ENCODE measurements around the gene PHYHIPL. TPM values are rescaled to one million over a fixed set of nuclear protein-coding genes. Genes with fewer than 3 reads are reported as not detected.

The PHYHIPL gene
- total RNA-seq, 4 donors from 2014 or later: 0.11 to 0.29 (median 0.13) TPM; not detected in 1

DNA sequence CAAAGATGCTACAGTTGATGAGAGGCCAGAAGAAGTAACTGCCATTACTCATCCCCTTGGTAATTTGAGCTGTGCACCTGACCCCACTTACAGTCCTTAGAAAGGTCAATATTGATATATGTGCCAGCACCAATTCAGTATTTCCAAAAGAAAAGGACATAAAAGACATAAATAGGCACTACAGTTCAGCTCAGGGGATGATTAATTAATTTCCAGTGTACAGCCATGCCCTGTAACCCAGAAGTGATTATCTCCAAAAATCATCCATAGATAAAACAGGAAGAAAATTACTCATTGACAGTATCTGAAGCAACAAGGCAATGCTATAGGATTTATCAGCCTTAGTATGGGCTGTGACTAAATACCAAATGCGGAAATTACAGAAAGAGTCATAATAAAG, 82.4 kb downstream of the PHYHIPL start:
- intact Hi-C loops (cut with DNase I): no loop called here
- H3K27ac ChIP-seq: no peak overlapping the region
- no peak overlapping the region for H3K4me3 ChIP-seq (replicated peaks in 1 of 3)
- no peaks in the 10 kb centered on the region for H3K27me3 ChIP-seq
- H3K4me1 ChIP-seq: no peaks in the 10 kb centered on the region
- WGBS, 2 donors: 94 to 96% methylated on average over 1 of the region's 1 CpG
- no peak for DNase-seq
- no peaks in the 10 kb centered on the region for H3K36me3 ChIP-seq
- H3K9me3 ChIP-seq: no peaks in the 10 kb centered on the region
- TF ChIP-seq POLR2A (IDR thresholded peaks at IDR 0.05) (no peak), CTCF (IDR thresholded peaks at IDR 0.05) (no peak)

DNA sequence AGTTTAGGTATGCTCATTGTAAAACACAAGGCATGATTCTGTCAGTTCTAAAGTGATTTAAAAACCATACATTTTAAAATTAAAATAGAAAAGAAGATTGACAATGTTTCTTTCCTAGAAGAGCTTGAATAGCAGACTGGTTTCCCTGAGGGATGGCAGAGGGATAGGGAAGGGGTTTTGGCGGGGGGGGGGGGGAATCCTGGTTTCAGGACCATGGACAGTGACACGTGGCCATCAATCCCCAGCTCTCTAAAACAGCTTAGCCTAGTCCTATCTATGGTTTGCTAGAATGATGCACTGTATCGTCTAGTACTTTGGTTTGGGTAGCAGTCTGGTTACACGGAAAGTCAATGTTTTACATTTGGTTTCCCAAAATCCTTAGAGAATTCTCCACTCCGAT, 88.7 kb downstream of the PHYHIPL start:
- TF ChIP-seq CTCF (IDR thresholded peaks at IDR 0.05): no peak
- no peak for TF ChIP-seq POLR2A (IDR thresholded peaks at IDR 0.05)
- Histone ChIP-seq H3K9me3 (no peaks in the 10 kb centered on the region), H3K27ac (no peak overlapping the region), H3K36me3 (peaks cover 0 to 8% of the 10 kb centered on the region in 2 donors), H3K4me3 (replicated peaks in 1 of 3) (no peak overlapping the region), H3K27me3 (no peaks in the 10 kb centered on the region), H3K4me1 (no peaks in the 10 kb centered on the region)
- DNase-seq: no peak
- 60% methylated on average over 5 of the region's 5 CpGs for WGBS, 2 donors
- intact Hi-C loops (cut with DNase I): no loop called here

- Histone ChIP-seq H3K27ac (no peak overlapping the region), H3K9me3 (no peaks in the 10 kb centered on the region), H3K27me3 (no peaks in the 10 kb centered on the region), H3K4me3 (replicated peaks in 1 of 3) (no peak overlapping the region), H3K36me3 (peaks cover 0 to 8% of the 10 kb centered on the region in 2 donors), H3K4me1 (no peaks in the 10 kb centered on the region)
- 77 to 80% methylated on average over 3 of the region's 3 CpGs for WGBS, 2 donors
- TF ChIP-seq CTCF (IDR thresholded peaks at IDR 0.05) (no peak), POLR2A (IDR thresholded peaks at IDR 0.05) (no peak)
- intact Hi-C loops (cut with DNase I): no loop called here
- DNase-seq: no peak
These were observed 89.9 kb downstream of the PHYHIPL start for GRCh38 chr10:59266321-59266720.

- Histone ChIP-seq H3K27me3 (no peaks in the 10 kb centered on the region), H3K4me1 (no peaks in the 10 kb centered on the region), H3K36me3 (peaks cover 0 to 8% of the 10 kb centered on the region in 2 donors), H3K4me3 (replicated peaks in 1 of 3) (no peak overlapping the region), H3K9me3 (no peaks in the 10 kb centered on the region), H3K27ac (no peak overlapping the region)
- no peak for DNase-seq
- TF ChIP-seq CTCF (IDR thresholded peaks at IDR 0.05) (no peak), POLR2A (IDR thresholded peaks at IDR 0.05) (no peak)
- WGBS, 2 donors: 94 to 98% methylated on average over 7 of the region's 7 CpGs
- intact Hi-C loops (cut with DNase I): no loop called here
These were observed 92.0 kb downstream of the PHYHIPL start for GRCh38 chr10:59268460-59268859.

- TF ChIP-seq POLR2A (IDR thresholded peaks at IDR 0.05): no peak
- no peak for TF ChIP-seq CTCF (IDR thresholded peaks at IDR 0.05)
- intact Hi-C loops (cut with DNase I): no loop called here
- WGBS, 2 donors: 96 to 97% methylated on average over 6 of the region's 6 CpGs
- H3K27ac ChIP-seq: no peak overlapping the region
- no peaks in the 10 kb centered on the region for H3K4me1 ChIP-seq
- no peak overlapping the region for H3K4me3 ChIP-seq (replicated peaks in 1 of 3)
- no peak for DNase-seq
- H3K9me3 ChIP-seq: no peaks in the 10 kb centered on the region
- H3K27me3 ChIP-seq: no peaks in the 10 kb centered on the region
- H3K36me3 ChIP-seq: peaks cover 0 to 8% of the 10 kb centered on the region in 2 donors
These were observed 93.2 kb downstream of the PHYHIPL start for GRCh38 chr10:59269651-59270050.

Measured in thyroid gland (tissue), 4 donors.